Activated naive CD4-positive, alpha-beta T cell treated with anti-CD3 and anti-CD28 coated beads, Interleukin-2, amount 50 U/mL, for 72 hours (primary cell): ENCODE data around the gene KRTAP10-9. TPM values are rescaled to one million over a fixed set of nuclear protein-coding genes. Genes with fewer than 3 reads are reported as not detected.
A peak's percentile ranks its signal among the peaks of the same experiment; 100 is the strongest.
"Not testable (repeated sequence)": the region's sequence is repeated elsewhere in the genome, so short reads cannot be mapped to it uniquely, and the experiment has no call there.

Experiments
- ATAC-seq, 2 donors: fragments of 150-1000 bp; cut with Tn5 transposase; 2 replicates each; pipeline ENCODE4 v1.10.0; 2021; ENCODE audit warnings: mild to moderate bottlenecking in 2 of 2, moderate library complexity in 2 of 2
- DNase-seq, 2 donors: peaks; one replicate each; pipeline ENCODE4 v3.0.0; 2021 to 2022; ENCODE audit warnings: low spot score in 2 of 2
- H3K27ac Mint-ChIP-seq, 2 donors: one replicate each; pipeline ENCODE4 v1.8.0; 2022; ENCODE audit warnings: mild to moderate bottlenecking in 2 of 2, mixed read lengths in 2 of 2
- H3K36me3 Mint-ChIP-seq, 2 donors: one replicate each; pipeline ENCODE4 v1.8.0; 2022; ENCODE audit warnings: mixed read lengths in 2 of 2
- H3K9me3 Mint-ChIP-seq, 2 donors: one replicate each; pipeline ENCODE4 v1.8.0; 2022; ENCODE audit warnings: mixed read lengths in 2 of 2
- total RNA-seq, 2 donors: library from RNA; stranded (reverse); gene quantifications; one replicate each; pipeline ENCODE4 v1.2.3, GENCODE V29; 2022

The KRTAP10-9 gene
- total RNA-seq, result not detected

GRCh38 chr21:44626673-44627143 is at the start of gene KRTAP10-9:
Gene KRTAP10-9, plus strand, starts transcription at chr21:44627093. Its CDS starts 79 bp downstream, at chr21:44627172.
- DNase-seq (no peak), ATAC-seq (no peak)
- peaks cover 38 to 49% of the 10 kb centered on the region in 2 donors for H3K9me3 Mint-ChIP-seq
- H3K36me3 Mint-ChIP-seq, result peaks cover 38 to 50% of the 10 kb centered on the region in 2 donors
- H3K27ac Mint-ChIP-seq, result no peak within 1 kb of the TSS

GRCh38 chr21:44578371-44579055 is 48.4 kb upstream of the KRTAP10-9 start:
- Mint-ChIP-seq H3K27ac (no peak overlapping the region), H3K36me3 (peaks cover 22 to 56% of the 10 kb centered on the region in 2 donors), H3K9me3 (peaks cover 7 to 22% of the 10 kb centered on the region in 2 donors)
- no peak for ATAC-seq
- no peak for DNase-seq

GRCh38 chr21:44579056-44579832 is 47.6 kb upstream of the KRTAP10-9 start:
- Mint-ChIP-seq H3K9me3 (peaks cover 7 to 22% of the 10 kb centered on the region in 2 donors), H3K27ac (no peak overlapping the region), H3K36me3 (peaks cover 22 to 58% of the 10 kb centered on the region in 2 donors)
- ATAC-seq (no peak), DNase-seq (no peak)

GRCh38 chr21:44579833-44580144 is 47.1 kb upstream of the KRTAP10-9 start:
- no peak for ATAC-seq
- Mint-ChIP-seq H3K9me3 (peaks cover 7 to 22% of the 10 kb centered on the region in 2 donors), H3K36me3 (peaks cover 22 to 58% of the 10 kb centered on the region in 2 donors), H3K27ac (no peak overlapping the region)
- peak in 1 of 2 donors; percentile 44 for DNase-seq

GRCh38 chr21:44580231-44580821 is 46.6 kb upstream of the KRTAP10-9 start, which contains the start of gene KRTAP10-5:
Gene KRTAP10-5, minus strand, starts transcription at chr21:44580604. Its CDS starts 26 bp downstream, at chr21:44580578.
- DNase-seq, ATAC-seq, H3K27ac Mint-ChIP-seq: not testable (repeated sequence)
- Mint-ChIP-seq H3K36me3 (peaks cover 22 to 58% of the 10 kb centered on the region in 2 donors), H3K9me3 (peaks cover 7 to 22% of the 10 kb centered on the region in 2 donors)

GRCh38 chr21:44581158-44581557 is 45.7 kb upstream of the KRTAP10-9 start:
- DNase-seq (no peak), ATAC-seq (no peak)
- H3K36me3 Mint-ChIP-seq, result peaks cover 27 to 53% of the 10 kb centered on the region in 2 donors
- H3K27ac Mint-ChIP-seq, result no peak overlapping the region
- peaks cover 7 to 22% of the 10 kb centered on the region in 2 donors for H3K9me3 Mint-ChIP-seq

- peaks cover 27 to 47% of the 10 kb centered on the region in 2 donors for H3K36me3 Mint-ChIP-seq
- peaks cover 7 to 21% of the 10 kb centered on the region in 2 donors for H3K9me3 Mint-ChIP-seq
- DNase-seq, result peak in 1 of 2 donors; percentile 46
- H3K27ac Mint-ChIP-seq, result no peak overlapping the region
- ATAC-seq, result no peak
Measured at GRCh38 chr21:44582055-44582454, 44.8 kb upstream of the KRTAP10-9 start.

- ATAC-seq, result no peak
- peaks cover 27 to 39% of the 10 kb centered on the region in 2 donors for H3K36me3 Mint-ChIP-seq
- no peak overlapping the region for H3K27ac Mint-ChIP-seq
- peaks cover 4 to 19% of the 10 kb centered on the region in 2 donors for H3K9me3 Mint-ChIP-seq
- no peak for DNase-seq
Measured at GRCh38 chr21:44583089-44583799, 43.6 kb upstream of the KRTAP10-9 start.

GRCh38 chr21:44583800-44584147 is 43.1 kb upstream of the KRTAP10-9 start:
- peak in 1 of 2 donors; percentile 40 for DNase-seq
- Mint-ChIP-seq H3K36me3 (peaks cover 27 to 38% of the 10 kb centered on the region in 2 donors), H3K27ac (no peak overlapping the region), H3K9me3 (peaks cover 4 to 19% of the 10 kb centered on the region in 2 donors)
- ATAC-seq, result peak; percentile 92 to 95

- Mint-ChIP-seq H3K9me3 (peaks cover 4 to 17% of the 10 kb centered on the region in 2 donors), H3K27ac (no peak overlapping the region), H3K36me3 (peaks cover 21 to 26% of the 10 kb centered on the region in 2 donors)
- no peak for DNase-seq
- ATAC-seq, result no peak
Measured at GRCh38 chr21:44585892-44586291, 41.0 kb upstream of the KRTAP10-9 start.

- Mint-ChIP-seq H3K27ac (no peak overlapping the region), H3K36me3 (peaks cover 0 to 5% of the 10 kb centered on the region in 2 donors), H3K9me3 (no peaks in the 10 kb centered on the region)
- ATAC-seq (no peak), DNase-seq (no peak)
Measured at GRCh38 chr21:44589094-44589493, 37.8 kb upstream of the KRTAP10-9 start.

- DNase-seq (no peak), ATAC-seq (no peak)
- Mint-ChIP-seq H3K9me3 (no peaks in the 10 kb centered on the region), H3K36me3 (peaks cover 0 to 5% of the 10 kb centered on the region in 2 donors), H3K27ac (no peak overlapping the region)
Measured at GRCh38 chr21:44589586-44590305, 37.1 kb upstream of the KRTAP10-9 start.

GRCh38 chr21:44590311-44590721 is 36.6 kb upstream of the KRTAP10-9 start:
- DNase-seq, result no peak
- no peak overlapping the region for H3K27ac Mint-ChIP-seq
- H3K36me3 Mint-ChIP-seq, result peaks cover 0 to 5% of the 10 kb centered on the region in 2 donors
- no peak for ATAC-seq
- no peaks in the 10 kb centered on the region for H3K9me3 Mint-ChIP-seq

GRCh38 chr21:44590897-44591800 is 35.7 kb upstream of the KRTAP10-9 start:
- DNase-seq, ATAC-seq, H3K27ac Mint-ChIP-seq, H3K36me3 Mint-ChIP-seq, H3K9me3 Mint-ChIP-seq: not testable (repeated sequence)

- not testable (repeated sequence) for ATAC-seq, DNase-seq, H3K9me3 Mint-ChIP-seq
Measured at GRCh38 chr21:44591801-44592130, 35.1 kb upstream of the KRTAP10-9 start.

More at GRCh38 chr21:44591801-44592130, 35.1 kb upstream of the KRTAP10-9 start:
- H3K36me3 Mint-ChIP-seq, H3K27ac Mint-ChIP-seq: not testable (repeated sequence)
